MM.1S (cell line): ENCODE measurements around the gene ABTB2.

Source experiments
- EZH2phosphoT487 ChIP-seq: fragments of 300-600 bp; sonication (generic); IDR thresholded peaks from 2 replicates; pipeline ENCODE4 v1.6.1; 2018; ENCODE audit warnings: antibody characterized with exemption, low read length
- TF ChIP-seq, protein P1 (sequence below): fragments of 300-600 bp; sonication (generic); IDR thresholded peaks from 2 replicates; pipeline ENCODE4 v1.5.1; 2016; ENCODE audit warnings: antibody characterized with exemption, low read length, mixed read lengths

DNA sequence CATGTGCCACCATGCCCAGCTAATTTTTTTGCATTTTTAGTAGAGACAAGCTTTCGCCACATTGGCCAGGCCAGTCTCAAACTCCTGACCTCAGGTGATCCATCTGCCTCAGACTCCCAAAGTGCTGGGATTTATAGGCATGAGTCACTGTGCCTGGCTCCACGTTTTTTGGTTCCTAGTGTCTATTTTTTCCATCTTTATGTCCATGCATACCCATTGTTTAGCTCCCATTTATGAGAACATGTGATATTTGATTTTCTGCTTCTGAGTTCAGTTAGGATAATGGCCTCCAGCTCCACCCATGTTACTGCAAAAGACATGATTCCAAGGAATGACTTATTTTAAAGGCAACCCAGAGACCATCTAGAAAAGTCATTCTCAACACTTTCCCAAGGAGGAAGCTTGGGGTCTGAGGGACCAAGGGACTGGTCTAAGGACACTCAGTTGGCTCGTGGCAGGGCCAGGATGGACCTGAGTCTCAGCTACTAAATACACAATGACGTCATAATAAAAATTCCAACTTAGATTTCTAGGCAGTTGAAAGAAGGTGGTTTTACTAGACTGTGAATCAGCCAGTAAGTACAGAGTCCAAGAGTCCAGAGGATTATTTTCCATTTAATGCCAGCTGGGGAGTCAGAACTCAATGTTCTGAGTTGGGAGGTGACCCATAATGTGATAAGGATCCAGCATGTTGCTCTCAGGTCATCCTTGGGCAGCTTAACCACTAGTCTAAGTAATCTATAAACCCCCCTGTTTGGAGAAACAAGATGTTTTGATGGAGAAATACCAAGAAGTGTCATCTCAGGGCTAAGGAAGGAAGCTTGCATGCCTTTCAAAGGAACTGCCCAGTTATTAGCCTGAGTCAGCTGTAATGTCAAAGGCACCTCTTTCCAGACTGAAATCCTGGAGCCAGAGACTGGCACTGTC is 39.4 kb downstream of the ABTB2 start:
- TF ChIP-seq, protein P1, sequence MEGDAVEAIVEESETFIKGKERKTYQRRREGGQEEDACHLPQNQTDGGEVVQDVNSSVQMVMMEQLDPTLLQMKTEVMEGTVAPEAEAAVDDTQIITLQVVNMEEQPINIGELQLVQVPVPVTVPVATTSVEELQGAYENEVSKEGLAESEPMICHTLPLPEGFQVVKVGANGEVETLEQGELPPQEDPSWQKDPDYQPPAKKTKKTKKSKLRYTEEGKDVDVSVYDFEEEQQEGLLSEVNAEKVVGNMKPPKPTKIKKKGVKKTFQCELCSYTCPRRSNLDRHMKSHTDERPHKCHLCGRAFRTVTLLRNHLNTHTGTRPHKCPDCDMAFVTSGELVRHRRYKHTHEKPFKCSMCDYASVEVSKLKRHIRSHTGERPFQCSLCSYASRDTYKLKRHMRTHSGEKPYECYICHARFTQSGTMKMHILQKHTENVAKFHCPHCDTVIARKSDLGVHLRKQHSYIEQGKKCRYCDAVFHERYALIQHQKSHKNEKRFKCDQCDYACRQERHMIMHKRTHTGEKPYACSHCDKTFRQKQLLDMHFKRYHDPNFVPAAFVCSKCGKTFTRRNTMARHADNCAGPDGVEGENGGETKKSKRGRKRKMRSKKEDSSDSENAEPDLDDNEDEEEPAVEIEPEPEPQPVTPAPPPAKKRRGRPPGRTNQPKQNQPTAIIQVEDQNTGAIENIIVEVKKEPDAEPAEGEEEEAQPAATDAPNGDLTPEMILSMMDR, result no peak
- no peak for TF ChIP-seq EZH2phosphoT487
